ENCODE results near the gene DUSP23.

DUSP23 gene

GRCh38 chr1:159780583-159781582 lies at the start of gene DUSP23:
Gene DUSP23 (plus strand): TSS chr1:159780962. CDS start chr1:159781101, 139 bp downstream.
- DNase-seq (ENCODE audit: low read depth): peak; percentile 86

GRCh38 chr1:159737238-159737916 lies 43.4 kb upstream of the DUSP23 start:
- no peak for DNase-seq (ENCODE audit: low read depth)

GRCh38 chr1:159743651-159744410 lies 36.9 kb upstream of the DUSP23 start:
- DNase-seq (ENCODE audit: low read depth): no peak

GRCh38 chr1:159746666-159747065 lies 34.1 kb upstream of the DUSP23 start:
- no peak for DNase-seq (ENCODE audit: low read depth)

GRCh38 chr1:159748370-159748769 lies 32.4 kb upstream of the DUSP23 start:
- DNase-seq (ENCODE audit: low read depth): no peak

- DNase-seq (ENCODE audit: low read depth): no peak
These were observed 31.1 kb upstream of the DUSP23 start for GRCh38 chr1:159749630-159750029.

- DNase-seq (ENCODE audit: low read depth): no peak
These were observed 30.1 kb upstream of the DUSP23 start for GRCh38 chr1:159750621-159751020.

GRCh38 chr1:159751031-159751430 lies 29.7 kb upstream of the DUSP23 start:
- no peak for DNase-seq (ENCODE audit: low read depth)

- no peak for DNase-seq (ENCODE audit: low read depth)
These were observed 28.6 kb upstream of the DUSP23 start for GRCh38 chr1:159752135-159752580.

- DNase-seq (ENCODE audit: low read depth): no peak
These were observed 27.4 kb upstream of the DUSP23 start for GRCh38 chr1:159753386-159753785.

GRCh38 chr1:159755451-159756007 lies 25.2 kb upstream of the DUSP23 start:
- DNase-seq (ENCODE audit: low read depth): no peak

GRCh38 chr1:159756397-159756796 lies 24.4 kb upstream of the DUSP23 start:
- no peak for DNase-seq (ENCODE audit: low read depth)

- DNase-seq (ENCODE audit: low read depth): no peak
These were observed 17.1 kb upstream of the DUSP23 start for GRCh38 chr1:159763686-159764085.

GRCh38 chr1:159765806-159766205 lies 15.0 kb upstream of the DUSP23 start:
- DNase-seq (ENCODE audit: low read depth): no peak

- DNase-seq (ENCODE audit: low read depth): no peak
These were observed 9.5 kb upstream of the DUSP23 start for GRCh38 chr1:159771127-159771895.

- DNase-seq (ENCODE audit: low read depth): no peak
These were observed 6.3 kb upstream of the DUSP23 start for GRCh38 chr1:159774465-159774864.

- DNase-seq (ENCODE audit: low read depth): no peak
These were observed 5.0 kb upstream of the DUSP23 start for GRCh38 chr1:159775716-159776115.

- no peak for DNase-seq (ENCODE audit: low read depth)
These were observed 2.5 kb upstream of the DUSP23 start for GRCh38 chr1:159778266-159778665.

- DNase-seq (ENCODE audit: low read depth): no peak
These were observed 1.3 kb upstream of the DUSP23 start for GRCh38 chr1:159779403-159779851.

- DNase-seq (ENCODE audit: low read depth): no peak
These were observed 1.2 kb downstream of the DUSP23 start for GRCh38 chr1:159781992-159782391.

- no peak for DNase-seq (ENCODE audit: low read depth)
These were observed 3.0 kb downstream of the DUSP23 start for GRCh38 chr1:159783724-159784123.
